Neuronal stem cell (in vitro differentiated cells): Measurements from ENCODE around the gene ETFRF1.

ENCODE experiments used
- DNase-seq: peaks from one replicate; pipeline ENCODE4 v3.0.0-alpha.2; 2013; ENCODE audit warnings: low spot score
- H2AFZ ChIP-seq: one replicate; pipeline ENCODE4 v1.6.1; 2013; ENCODE audit warnings: mild to moderate bottlenecking, low read length, inconsistent platforms
- H2AK5ac ChIP-seq: 2 replicates; pipeline ENCODE4 v1.6.1; 2013; ENCODE audit warnings: low read depth, mild to moderate bottlenecking, inconsistent platforms, low read length, moderate library complexity, mixed read lengths
- H2BK120ac ChIP-seq: 2 replicates; pipeline ENCODE4 v1.6.1; 2013; ENCODE audit warnings: low read depth, mild to moderate bottlenecking, inconsistent platforms, low read length, moderate library complexity, mixed read lengths
- H2BK12ac ChIP-seq: one replicate; pipeline ENCODE4 v1.6.1; 2013; ENCODE audit warnings: low read length, inconsistent platforms
- H2BK15ac ChIP-seq: 2 replicates; pipeline ENCODE4 v1.6.1; 2013; ENCODE audit warnings: mild to moderate bottlenecking, low read length, inconsistent platforms, mixed read lengths
- H2BK5ac ChIP-seq: one replicate; pipeline ENCODE4 v1.6.1; 2013; ENCODE audit warnings: inconsistent platforms, mild to moderate bottlenecking, low read length, moderate library complexity
- H3K14ac ChIP-seq: one replicate; pipeline ENCODE4 v1.6.1; 2013; ENCODE audit warnings: low read length, inconsistent platforms
- H3K18ac ChIP-seq: 2 replicates; pipeline ENCODE4 v1.6.1; 2013; ENCODE audit warnings: low read length, inconsistent platforms
- H3K23ac ChIP-seq: 2 replicates; pipeline ENCODE4 v1.6.1; 2013; ENCODE audit warnings: low read depth, mild to moderate bottlenecking, mixed read lengths, low read length, inconsistent platforms; ENCODE audit not compliant: poor library complexity
- H3K27ac ChIP-seq: replicated peaks from 3 replicates; pipeline ENCODE4 v1.5.1; 2013; ENCODE audit warnings: low read length, inconsistent platforms
- H3K27me3 ChIP-seq, 3 experiments: 2 replicates each; pipeline ENCODE4 v1.6.1; 2013; ENCODE audit warnings: low read length in 3 of 3, mild to moderate bottlenecking in 2 of 3, inconsistent platforms in 1 of 3, low read depth in 1 of 3, mixed read lengths in 1 of 3, moderate library complexity in 1 of 3; ENCODE audit not compliant: control insufficient read depth in 3 of 3, insufficient read depth in 3 of 3
- H3K36me3 ChIP-seq, 2 donors: replicated peaks in 1 of 2; 2 replicates each; pipeline ENCODE4 v1.6.1; 2013; ENCODE audit warnings: low read length in 2 of 2; ENCODE audit not compliant: control insufficient read depth in 2 of 2, insufficient read depth in 2 of 2
- H3K4ac ChIP-seq: 2 replicates; pipeline ENCODE4 v1.6.1; 2013; ENCODE audit warnings: inconsistent platforms, mild to moderate bottlenecking, low read length, moderate library complexity
- H3K4me1 ChIP-seq, 2 donors: 1 replicate in 1 of 2; 2 replicates in 1 of 2; pipeline ENCODE4 v1.6.1; 2013; ENCODE audit warnings: low read length in 2 of 2, low read depth in 1 of 2; ENCODE audit not compliant: control insufficient read depth in 2 of 2, insufficient read depth in 1 of 2
- H3K4me2 ChIP-seq: one replicate; pipeline ENCODE4 v1.6.1; 2013; ENCODE audit warnings: mild to moderate bottlenecking, low read length, inconsistent platforms; ENCODE audit not compliant: insufficient read depth, poor library complexity, severe bottlenecking
- H3K4me3 ChIP-seq, 2 donors: 2 replicates each; pipeline ENCODE4 v1.5.1; 2013; ENCODE audit warnings: low read length in 2 of 2, mild to moderate bottlenecking in 2 of 2, inconsistent platforms in 1 of 2, moderate library complexity in 1 of 2
- H3K79me1 ChIP-seq: one replicate; pipeline ENCODE4 v1.6.1; 2013; ENCODE audit warnings: low read depth, mild to moderate bottlenecking, inconsistent platforms, low read length, moderate library complexity
- H3K9ac ChIP-seq: one replicate; pipeline ENCODE4 v1.6.1; 2013; ENCODE audit warnings: mild to moderate bottlenecking, low read depth, low read length, inconsistent platforms; ENCODE audit not compliant: poor library complexity
- H3K9me3 ChIP-seq, 2 donors: replicated peaks in 1 of 2; 2 replicates each; pipeline versions ENCODE3 to v1.6.1; 2013; ENCODE audit warnings: low read length in 2 of 2, mild to moderate bottlenecking in 2 of 2, inconsistent platforms in 1 of 2, low read depth in 1 of 2, mixed read lengths in 1 of 2, moderate library complexity in 1 of 2; ENCODE audit not compliant: control insufficient read depth in 2 of 2, insufficient read depth in 1 of 2
- H4K8ac ChIP-seq: one replicate; pipeline ENCODE4 v1.6.1; 2013; ENCODE audit warnings: low read depth, mild to moderate bottlenecking, inconsistent platforms, low read length, moderate library complexity
- H4K91ac ChIP-seq: one replicate; pipeline ENCODE4 v1.6.1; 2013; ENCODE audit warnings: low read length, low read depth, mild to moderate bottlenecking, inconsistent platforms; ENCODE audit not compliant: poor library complexity
- WGBS, 2 donors: extraction: QIAGEN DNeasy Blood & Tissue Kit; methylation state at CpG; one replicate each; pipeline ENCODE4 v1.1.7; 2013; ENCODE audit warnings: missing lambda C conversion rate in 2 of 2, mixed read lengths in 1 of 2; ENCODE audit not compliant: insufficient read length in 2 of 2, insufficient replicate concordance in 1 of 2; ENCODE audit errors: extremely low coverage in 2 of 2; 5-methylcytosine and 5-hydroxymethylcytosine counted together

ETFRF1 gene

GRCh38 chr12:25189656-25190055 is 5.4 kb upstream of the ETFRF1 start:
- no peak overlapping the region for H3K23ac ChIP-seq
- no peak overlapping the region for H2BK5ac ChIP-seq
- H2BK15ac ChIP-seq: no peak overlapping the region
- no peak overlapping the region for H2AFZ ChIP-seq
- H2BK120ac ChIP-seq: no peak overlapping the region
- no peak overlapping the region for H2AK5ac ChIP-seq
- H3K79me1 ChIP-seq: no peaks in the 10 kb centered on the region
- H3K4me2 ChIP-seq: no peak overlapping the region
- H3K4me1 ChIP-seq: peaks cover under 1% of the 10 kb centered on the region in 2 donors
- H3K36me3 ChIP-seq: no peaks in the 10 kb centered on the region
- H2BK12ac ChIP-seq: no peak overlapping the region
- H3K9me3 ChIP-seq: no peaks in the 10 kb centered on the region
- H3K14ac ChIP-seq: no peak overlapping the region
- H4K91ac ChIP-seq: no peak overlapping the region
- H3K27me3 ChIP-seq: no peaks in the 10 kb centered on the region
- DNase-seq: no peak
- H3K4me3 ChIP-seq: no peak overlapping the region
- H4K8ac ChIP-seq: no peak overlapping the region
- no peak overlapping the region for H3K27ac ChIP-seq
- no peak overlapping the region for H3K9ac ChIP-seq
- no peak overlapping the region for H3K18ac ChIP-seq
- no peak overlapping the region for H3K4ac ChIP-seq

GRCh38 chr12:25190793-25191192 is 4.2 kb upstream of the ETFRF1 start:
- Histone ChIP-seq H2BK15ac (no peak overlapping the region), H4K91ac (no peak overlapping the region), H3K4me1 (peaks cover 1 to 3% of the 10 kb centered on the region in 2 donors), H3K14ac (no peak overlapping the region), H3K79me1 (no peaks in the 10 kb centered on the region), H3K27ac (no peak overlapping the region), H2AFZ (no peak overlapping the region), H3K27me3 (no peaks in the 10 kb centered on the region), H2BK12ac (no peak overlapping the region), H3K36me3 (no peaks in the 10 kb centered on the region), H3K18ac (no peak overlapping the region), H2BK5ac (no peak overlapping the region), H2BK120ac (no peak overlapping the region), H2AK5ac (no peak overlapping the region), H3K4ac (no peak overlapping the region), H3K23ac (no peak overlapping the region), H3K4me2 (no peak overlapping the region), H3K4me3 (no peak overlapping the region), H3K9me3 (no peaks in the 10 kb centered on the region), H4K8ac (no peak overlapping the region), H3K9ac (no peak overlapping the region)
- no peak for DNase-seq
- WGBS, 2 donors: no CpG with 5 or more reads among the region's 6 CpGs

GRCh38 chr12:25194214-25194613 is 823 bp upstream of the ETFRF1 start:
- Histone ChIP-seq H3K9me3 (no peaks in the 10 kb centered on the region), H2AFZ (peak overlapping the region; percentile 98), H4K8ac (no peak overlapping the region), H2AK5ac (no peak overlapping the region), H2BK12ac (no peak overlapping the region), H2BK15ac (no peak overlapping the region), H3K4me2 (no peak overlapping the region), H4K91ac (no peak overlapping the region), H3K79me1 (no peaks in the 10 kb centered on the region), H3K36me3 (no peaks in the 10 kb centered on the region), H3K14ac (no peak overlapping the region), H2BK5ac (no peak overlapping the region), H3K4me3 (peak overlapping the region in 1 of 2 donors; percentile 97), H3K23ac (no peak overlapping the region), H3K4me1 (peaks cover 1 to 3% of the 10 kb centered on the region in 2 donors), H3K18ac (no peak overlapping the region), H2BK120ac (no peak overlapping the region), H3K4ac (no peak overlapping the region), H3K27me3 (no peaks in the 10 kb centered on the region), H3K27ac (no peak overlapping the region), H3K9ac (no peak overlapping the region)
- no CpG with 5 or more reads among the region's 1 CpG for WGBS, 2 donors
- DNase-seq: no peak

- H3K27ac ChIP-seq: no peak overlapping the region
Observed at GRCh38 chr12:25194722-25195055, 348 bp upstream of the ETFRF1 start.

More at GRCh38 chr12:25194722-25195055, 348 bp upstream of the ETFRF1 start:
- Histone ChIP-seq H2BK12ac (no peak overlapping the region), H3K18ac (no peak overlapping the region), H2AFZ (peak overlapping the region; percentile 98), H3K27me3 (no peaks in the 10 kb centered on the region), H3K9me3 (no peaks in the 10 kb centered on the region), H2BK120ac (no peak overlapping the region), H3K36me3 (no peaks in the 10 kb centered on the region), H3K79me1 (no peaks in the 10 kb centered on the region), H4K8ac (no peak overlapping the region), H2AK5ac (no peak overlapping the region), H3K4me1 (peaks cover 1 to 3% of the 10 kb centered on the region in 2 donors), H2BK5ac (no peak overlapping the region), H3K23ac (no peak overlapping the region), H3K4me2 (peak overlapping the region; percentile 82), H4K91ac (no peak overlapping the region), H3K4ac (no peak overlapping the region), H2BK15ac (no peak overlapping the region), H3K9ac (no peak overlapping the region), H3K14ac (no peak overlapping the region), H3K4me3 (peak overlapping the region; percentile 77 to 97)
- no CpG with 5 or more reads among the region's 11 CpGs for WGBS, 2 donors
- DNase-seq: no peak
